Upper lobe of left lung (tissue), 6 donors: Measurements from ENCODE around the gene BEGAIN. TPM values are rescaled to one million over a fixed set of nuclear protein-coding genes. Genes with fewer than 3 reads are reported as not detected.

Experiments used
- ATAC-seq, 2 donors: fragments of 200-7000 bp; cut with Tn5 transposase; one replicate each; pipeline ENCODE4 v1.9.1; 2022; ENCODE audit warnings: mild to moderate bottlenecking in 2 of 2, moderate library complexity in 2 of 2; ENCODE audit not compliant: low FRiP score in 2 of 2
- DNase-seq, 2 donors: peaks; one replicate each; pipeline ENCODE4 v3.0.0-alpha.2; 2019 to 2020
- H3K27ac ChIP-seq, 4 donors: fragments of 200-600 bp; sonication (generic); one replicate each; pipeline ENCODE4 v1.5.1; 2016 to 2019
- H3K27me3 ChIP-seq, 4 donors: fragments of 200-600 bp; sonication (generic); one replicate each; pipeline ENCODE4 v1.5.1; 2017 to 2019
- H3K36me3 ChIP-seq, 4 donors: fragments of 200-600 bp; sonication (generic); one replicate each; pipeline ENCODE4 v1.5.1; 2016 to 2019
- H3K4me1 ChIP-seq, 4 donors: fragments of 200-600 bp; sonication (generic); one replicate each; pipeline ENCODE4 v1.5.1; 2018 to 2019
- H3K4me3 ChIP-seq, 4 donors: fragments of 200-600 bp; sonication (generic); one replicate each; pipeline ENCODE4 v1.5.1; 2017 to 2019; ENCODE audit warnings: mild to moderate bottlenecking in 2 of 4, moderate library complexity in 1 of 4
- H3K9me3 ChIP-seq, 4 donors: fragments of 200-600 bp; sonication (generic); one replicate each; pipeline ENCODE4 v1.5.1; 2018 to 2019
- EP300 ChIP-seq, 4 donors: sonication (generic); formaldehyde crosslinking; IDR thresholded peaks; one replicate each; pipeline ENCODE4 v1.5.1; 2017; ENCODE audit warnings: antibody characterized with exemption in 4 of 4, control low read depth in 2 of 4
- POLR2A ChIP-seq, 4 donors: fragments of 450-650 bp; IDR thresholded peaks; one replicate each; pipeline ENCODE4 v1.5.1; 2016 to 2017; ENCODE audit warnings: antibody characterized with exemption in 4 of 4, mild to moderate bottlenecking in 2 of 4
- POLR2AphosphoS5 ChIP-seq, 2 donors: sonication (generic); formaldehyde crosslinking; IDR thresholded peaks; one replicate each; pipeline ENCODE4 v1.5.1; 2017; ENCODE audit warnings: antibody characterized with exemption in 2 of 2
- WGBS, 2 donors: methylation state at CpG; one replicate each; pipeline ENCODE4 v1.1.5; 2017 to 2018; 5-methylcytosine and 5-hydroxymethylcytosine counted together
- total RNA-seq, 6 donors: library from RNA; depleted of rRNA in 4 of 6; stranded (reverse); fragments of >200 nt in 4 of 6; gene quantifications; one replicate each; pipeline versions ENCODE4 v1.1.0 to v1.2.1, GENCODE V29; 2016 to 2021
- TF ChIP-seq, protein P1 (sequence below), 6 experiments: fragments of 450-650 bp in 4 of 6; fragments of 200-600 bp in 2 of 6; sonication (generic) in 2 of 6; IDR thresholded peaks; one replicate each; pipeline ENCODE4 v1.5.1; 2016 to 2019; ENCODE audit warnings: antibody characterized with exemption in 6 of 6
- donor health status: DM: no; HTN: no; CAD: no; lungs with moderate emphysema.
- donor health status: DM: no; HTN: yes; CAD: no; lungs with severe emphysema.

The BEGAIN gene
- total RNA-seq, 6 donors from 2014 or later, result under 0.01 to 2.0 (median 0.88) TPM

DNA sequence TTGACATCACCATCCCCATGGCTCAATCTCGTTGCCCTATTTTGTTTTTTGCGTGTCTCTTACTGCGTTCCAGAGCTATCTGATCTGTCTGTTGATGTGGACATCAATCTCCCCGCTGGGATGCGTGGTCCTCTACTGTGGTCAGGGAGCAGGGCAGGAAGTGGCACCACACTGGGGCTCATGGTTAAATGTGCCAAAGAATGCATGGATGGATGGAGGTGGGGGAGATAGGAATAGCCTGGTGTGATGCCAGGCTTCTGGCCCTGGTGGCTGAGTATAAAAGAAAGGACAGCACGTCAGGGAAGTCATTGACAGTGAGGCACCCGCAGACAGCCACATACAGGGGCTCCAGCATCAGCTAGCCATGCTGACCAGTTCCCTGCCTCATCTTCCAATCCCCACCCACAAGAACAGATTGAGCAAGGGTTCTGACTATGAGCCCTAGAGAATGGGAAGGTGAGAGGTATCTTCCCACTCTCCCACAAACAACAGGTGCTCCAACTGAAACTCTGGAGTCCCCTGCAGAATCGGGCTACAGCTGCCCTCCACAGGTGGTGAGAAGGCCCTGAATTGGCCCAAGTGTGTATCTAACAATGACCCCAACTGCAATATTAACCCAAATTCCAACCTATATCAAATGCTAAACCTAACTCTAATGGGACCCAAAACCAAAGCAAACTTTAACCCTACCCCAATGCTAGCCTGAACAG, 2.7 kb upstream of the BEGAIN start:
- Histone ChIP-seq H3K4me3 (no peak overlapping the region), H3K36me3 (no peaks in the 10 kb centered on the region), H3K9me3 (no peaks in the 10 kb centered on the region), H3K27ac (no peak overlapping the region), H3K4me1 (peaks cover 7 to 16% (median 8%) of the 10 kb centered on the region in 4 donors), H3K27me3 (peaks cover 0 to 30% (median 17%) of the 10 kb centered on the region in 4 donors)
- 78 to 80% methylated on average over 8 of the region's 8 CpGs for WGBS, 2 donors
- no peak for TF ChIP-seq POLR2A (IDR thresholded peaks at IDR 0.05)
- TF ChIP-seq, protein P1, sequence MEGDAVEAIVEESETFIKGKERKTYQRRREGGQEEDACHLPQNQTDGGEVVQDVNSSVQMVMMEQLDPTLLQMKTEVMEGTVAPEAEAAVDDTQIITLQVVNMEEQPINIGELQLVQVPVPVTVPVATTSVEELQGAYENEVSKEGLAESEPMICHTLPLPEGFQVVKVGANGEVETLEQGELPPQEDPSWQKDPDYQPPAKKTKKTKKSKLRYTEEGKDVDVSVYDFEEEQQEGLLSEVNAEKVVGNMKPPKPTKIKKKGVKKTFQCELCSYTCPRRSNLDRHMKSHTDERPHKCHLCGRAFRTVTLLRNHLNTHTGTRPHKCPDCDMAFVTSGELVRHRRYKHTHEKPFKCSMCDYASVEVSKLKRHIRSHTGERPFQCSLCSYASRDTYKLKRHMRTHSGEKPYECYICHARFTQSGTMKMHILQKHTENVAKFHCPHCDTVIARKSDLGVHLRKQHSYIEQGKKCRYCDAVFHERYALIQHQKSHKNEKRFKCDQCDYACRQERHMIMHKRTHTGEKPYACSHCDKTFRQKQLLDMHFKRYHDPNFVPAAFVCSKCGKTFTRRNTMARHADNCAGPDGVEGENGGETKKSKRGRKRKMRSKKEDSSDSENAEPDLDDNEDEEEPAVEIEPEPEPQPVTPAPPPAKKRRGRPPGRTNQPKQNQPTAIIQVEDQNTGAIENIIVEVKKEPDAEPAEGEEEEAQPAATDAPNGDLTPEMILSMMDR (IDR thresholded peaks at IDR 0.05), result no peak
- DNase-seq (no peak), ATAC-seq (no peak)

DNA sequence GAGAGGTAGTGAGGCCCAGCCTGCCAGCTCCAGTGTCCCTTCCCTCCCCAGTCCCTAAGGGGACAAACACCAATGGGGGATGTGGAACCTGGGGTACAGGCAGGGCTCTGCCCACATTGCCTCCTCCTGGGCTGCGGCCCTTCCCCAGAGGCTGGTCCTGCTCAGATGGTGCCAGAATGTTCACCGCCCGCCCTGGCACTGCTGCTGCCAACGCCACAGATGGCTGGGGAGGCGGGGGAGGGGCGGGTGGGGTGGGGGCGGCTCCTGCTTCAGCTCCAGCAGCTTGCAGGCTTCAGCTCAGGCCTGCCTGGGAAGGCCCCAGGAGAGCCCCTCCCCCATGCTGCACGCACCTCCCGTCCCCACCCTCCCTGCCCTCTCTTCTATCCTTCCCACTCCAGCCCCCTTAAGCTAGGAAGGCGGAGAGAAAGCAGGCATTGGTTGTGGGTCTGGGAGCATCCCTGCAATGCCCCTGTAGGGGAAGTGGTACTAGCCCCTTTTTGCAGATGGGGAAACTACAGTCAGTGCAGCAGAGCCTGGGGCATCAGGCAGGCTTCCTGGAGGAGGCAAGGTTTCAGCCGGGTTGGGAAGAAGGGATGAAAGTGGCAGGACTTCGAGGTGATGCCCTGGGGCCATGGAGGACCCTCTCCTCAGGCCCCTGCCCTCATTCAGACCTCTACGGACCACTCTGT, 2.0 kb upstream of the BEGAIN start:
- Histone ChIP-seq H3K36me3 (no peaks in the 10 kb centered on the region), H3K27me3 (peaks cover 0 to 30% (median 17%) of the 10 kb centered on the region in 4 donors), H3K9me3 (no peaks in the 10 kb centered on the region), H3K27ac (no peak overlapping the region), H3K4me3 (no peak overlapping the region), H3K4me1 (peaks cover 7 to 16% (median 8%) of the 10 kb centered on the region in 4 donors)
- ATAC-seq, result no peak
- TF ChIP-seq, protein P1 (IDR thresholded peaks at IDR 0.05), result no peak
- no peak for TF ChIP-seq EP300 (IDR thresholded peaks at IDR 0.05)
- no peak for TF ChIP-seq POLR2A (IDR thresholded peaks at IDR 0.05)
- no peak for TF ChIP-seq POLR2AphosphoS5 (IDR thresholded peaks at IDR 0.05)
- 68 to 91% methylated on average over 3 to 11 of the region's 13 CpGs for WGBS, 2 donors
- DNase-seq, result peak in 1 of 2 donors; percentile 39

DNA sequence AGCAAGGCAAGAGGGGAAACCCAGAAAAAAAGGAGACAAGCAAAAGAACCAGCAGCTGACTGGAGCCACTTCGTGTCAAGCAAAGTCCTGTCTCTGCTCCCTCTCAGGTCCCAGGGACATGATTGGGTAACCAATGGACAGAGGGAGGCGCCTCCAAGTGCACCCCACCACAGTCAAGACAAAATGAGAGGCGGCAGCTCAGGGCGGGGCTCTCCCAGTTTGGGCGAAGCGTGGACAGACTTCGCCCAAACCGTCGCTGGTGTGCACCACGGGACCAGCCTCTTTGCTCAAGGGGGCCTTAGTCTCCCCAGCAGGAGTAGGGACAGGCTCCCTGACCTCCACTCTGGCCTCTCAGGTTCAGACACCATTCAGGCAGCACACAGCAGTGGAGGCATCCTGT, 1.5 kb upstream of the BEGAIN start:
- no peaks in the 10 kb centered on the region for H3K9me3 ChIP-seq
- TF ChIP-seq POLR2A (IDR thresholded peaks at IDR 0.05), result no peak
- TF ChIP-seq, protein P1 (IDR thresholded peaks at IDR 0.05), result no peak
- no peak for TF ChIP-seq EP300 (IDR thresholded peaks at IDR 0.05)
- no peak for TF ChIP-seq POLR2AphosphoS5 (IDR thresholded peaks at IDR 0.05)
- 62 to 69% methylated on average over 5 to 10 of the region's 10 CpGs for WGBS, 2 donors
- H3K36me3 ChIP-seq, result no peaks in the 10 kb centered on the region
- H3K4me3 ChIP-seq, result no peak overlapping the region
- H3K27me3 ChIP-seq, result peaks cover 0 to 30% (median 17%) of the 10 kb centered on the region in 4 donors
- H3K4me1 ChIP-seq, result peaks cover 7 to 16% (median 8%) of the 10 kb centered on the region in 4 donors
- no peak overlapping the region for H3K27ac ChIP-seq
- ATAC-seq, result no peak
- peak in 1 of 2 donors; percentile 25 for DNase-seq

DNA sequence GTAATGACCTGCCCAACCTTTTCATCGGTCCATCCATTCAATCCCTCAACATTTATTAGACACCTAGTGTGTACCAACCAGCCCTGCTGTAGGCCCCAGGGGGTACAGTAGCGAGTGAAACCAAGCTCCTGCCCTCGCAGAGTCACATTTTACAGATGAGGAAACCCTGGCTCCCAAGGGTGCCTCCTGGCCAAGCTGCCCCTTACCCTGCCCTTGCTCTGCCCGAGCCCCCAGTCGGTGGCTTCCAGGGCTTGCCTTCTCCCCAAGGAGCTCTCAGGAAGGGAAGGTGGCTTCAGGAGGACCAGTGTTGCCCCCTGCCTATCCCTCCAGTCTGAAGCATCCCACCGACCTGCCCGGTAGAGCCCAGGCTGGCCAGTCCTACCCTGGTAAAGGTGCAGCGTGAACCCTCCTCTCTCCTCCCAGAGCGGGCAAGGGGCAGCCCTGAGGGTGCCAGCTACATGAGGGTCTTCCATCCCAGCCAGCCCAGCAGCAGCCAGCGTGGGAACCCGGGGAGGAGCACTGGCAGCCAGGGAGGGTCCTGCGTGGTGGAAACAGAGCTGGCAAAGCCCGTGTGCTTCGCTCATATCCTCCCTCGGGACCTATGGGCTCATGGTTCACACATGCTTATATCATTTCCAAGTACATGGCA, 670 bp upstream of the BEGAIN start:
- Histone ChIP-seq H3K36me3 (no peaks in the 10 kb centered on the region), H3K9me3 (no peaks in the 10 kb centered on the region), H3K4me1 (peaks cover 7 to 16% (median 8%) of the 10 kb centered on the region in 4 donors), H3K4me3 (no peak overlapping the region), H3K27ac (no peak overlapping the region), H3K27me3 (peaks cover 0 to 30% (median 17%) of the 10 kb centered on the region in 4 donors)
- DNase-seq, result peak in 1 of 2 donors; percentile 29
- ATAC-seq, result no peak
- TF ChIP-seq, protein P1 (IDR thresholded peaks at IDR 0.05), result no peak
- no peak for TF ChIP-seq POLR2A (IDR thresholded peaks at IDR 0.05)
- WGBS, 2 donors, result 54 to 63% methylated on average over 13 to 15 of the region's 15 CpGs
